Panc1 (cell line): ENCODE measurements around the gene PHRF1.

Experiments used
- TCF7L2 ChIP-seq: IDR thresholded peaks from 2 replicates; pipeline ENCODE4 v1.6.1; 2011; ENCODE audit warnings: mild to moderate bottlenecking, low read depth, low read length, inconsistent platforms
- TF ChIP-seq, protein P1 (sequence below), 2 experiments: IDR thresholded peaks; 2 replicates each; pipeline ENCODE4 v1.6.1; 2011 to 2012; ENCODE audit warnings: low read depth in 2 of 2, control low read depth in 1 of 2, low read length in 1 of 2, mild to moderate bottlenecking in 1 of 2, moderate library complexity in 1 of 2; ENCODE audit not compliant: insufficient read depth in 1 of 2
- TF ChIP-seq, protein P2 (sequence below): fragments of 450-650 bp; IDR thresholded peaks from 2 replicates; pipeline ENCODE4 v1.5.1; 2017; ENCODE audit warnings: mild to moderate bottlenecking

DNA sequence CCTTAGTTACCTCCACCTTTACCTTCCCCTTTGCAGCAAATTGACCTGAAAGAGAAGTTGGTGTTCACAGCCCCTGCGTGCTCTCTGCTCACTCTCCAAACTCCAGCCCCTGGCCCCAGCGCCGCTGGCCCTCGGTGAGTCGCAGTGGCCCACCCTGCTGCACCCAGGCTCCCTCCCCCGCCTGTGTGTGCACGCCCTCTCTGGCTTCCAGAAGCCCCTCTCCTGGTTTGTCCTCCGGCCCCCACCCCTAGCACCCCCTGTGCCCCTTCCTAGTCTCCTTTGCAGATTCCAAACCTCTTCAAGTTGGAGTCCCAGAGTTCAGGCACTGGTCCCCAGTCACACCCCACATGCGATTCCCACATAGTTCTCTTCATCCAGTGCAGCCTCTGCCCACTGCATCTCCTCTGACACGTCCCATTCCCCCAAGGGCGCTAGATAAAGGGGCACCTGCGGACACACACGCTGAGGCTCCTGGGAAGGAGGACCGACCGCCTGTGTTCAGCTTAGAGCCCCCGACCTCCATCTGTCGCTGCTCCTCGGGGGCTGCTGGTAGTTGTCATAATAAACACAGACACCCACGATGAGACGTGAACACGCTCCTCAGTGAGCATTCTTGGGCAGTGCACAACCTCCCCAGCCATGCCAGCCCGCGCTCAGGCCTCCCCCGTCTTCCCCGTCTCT is 1.5 kb upstream of the PHRF1 start:
- TF ChIP-seq, protein P1, sequence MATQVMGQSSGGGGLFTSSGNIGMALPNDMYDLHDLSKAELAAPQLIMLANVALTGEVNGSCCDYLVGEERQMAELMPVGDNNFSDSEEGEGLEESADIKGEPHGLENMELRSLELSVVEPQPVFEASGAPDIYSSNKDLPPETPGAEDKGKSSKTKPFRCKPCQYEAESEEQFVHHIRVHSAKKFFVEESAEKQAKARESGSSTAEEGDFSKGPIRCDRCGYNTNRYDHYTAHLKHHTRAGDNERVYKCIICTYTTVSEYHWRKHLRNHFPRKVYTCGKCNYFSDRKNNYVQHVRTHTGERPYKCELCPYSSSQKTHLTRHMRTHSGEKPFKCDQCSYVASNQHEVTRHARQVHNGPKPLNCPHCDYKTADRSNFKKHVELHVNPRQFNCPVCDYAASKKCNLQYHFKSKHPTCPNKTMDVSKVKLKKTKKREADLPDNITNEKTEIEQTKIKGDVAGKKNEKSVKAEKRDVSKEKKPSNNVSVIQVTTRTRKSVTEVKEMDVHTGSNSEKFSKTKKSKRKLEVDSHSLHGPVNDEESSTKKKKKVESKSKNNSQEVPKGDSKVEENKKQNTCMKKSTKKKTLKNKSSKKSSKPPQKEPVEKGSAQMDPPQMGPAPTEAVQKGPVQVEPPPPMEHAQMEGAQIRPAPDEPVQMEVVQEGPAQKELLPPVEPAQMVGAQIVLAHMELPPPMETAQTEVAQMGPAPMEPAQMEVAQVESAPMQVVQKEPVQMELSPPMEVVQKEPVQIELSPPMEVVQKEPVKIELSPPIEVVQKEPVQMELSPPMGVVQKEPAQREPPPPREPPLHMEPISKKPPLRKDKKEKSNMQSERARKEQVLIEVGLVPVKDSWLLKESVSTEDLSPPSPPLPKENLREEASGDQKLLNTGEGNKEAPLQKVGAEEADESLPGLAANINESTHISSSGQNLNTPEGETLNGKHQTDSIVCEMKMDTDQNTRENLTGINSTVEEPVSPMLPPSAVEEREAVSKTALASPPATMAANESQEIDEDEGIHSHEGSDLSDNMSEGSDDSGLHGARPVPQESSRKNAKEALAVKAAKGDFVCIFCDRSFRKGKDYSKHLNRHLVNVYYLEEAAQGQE (IDR thresholded peaks at IDR 0.05; ENCODE audit: insufficient read depth in 1 of 2, low read depth in 2 of 2, low read length in 1 of 2) = no peak
- TF ChIP-seq, protein P2, sequence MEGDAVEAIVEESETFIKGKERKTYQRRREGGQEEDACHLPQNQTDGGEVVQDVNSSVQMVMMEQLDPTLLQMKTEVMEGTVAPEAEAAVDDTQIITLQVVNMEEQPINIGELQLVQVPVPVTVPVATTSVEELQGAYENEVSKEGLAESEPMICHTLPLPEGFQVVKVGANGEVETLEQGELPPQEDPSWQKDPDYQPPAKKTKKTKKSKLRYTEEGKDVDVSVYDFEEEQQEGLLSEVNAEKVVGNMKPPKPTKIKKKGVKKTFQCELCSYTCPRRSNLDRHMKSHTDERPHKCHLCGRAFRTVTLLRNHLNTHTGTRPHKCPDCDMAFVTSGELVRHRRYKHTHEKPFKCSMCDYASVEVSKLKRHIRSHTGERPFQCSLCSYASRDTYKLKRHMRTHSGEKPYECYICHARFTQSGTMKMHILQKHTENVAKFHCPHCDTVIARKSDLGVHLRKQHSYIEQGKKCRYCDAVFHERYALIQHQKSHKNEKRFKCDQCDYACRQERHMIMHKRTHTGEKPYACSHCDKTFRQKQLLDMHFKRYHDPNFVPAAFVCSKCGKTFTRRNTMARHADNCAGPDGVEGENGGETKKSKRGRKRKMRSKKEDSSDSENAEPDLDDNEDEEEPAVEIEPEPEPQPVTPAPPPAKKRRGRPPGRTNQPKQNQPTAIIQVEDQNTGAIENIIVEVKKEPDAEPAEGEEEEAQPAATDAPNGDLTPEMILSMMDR = no peak
- no peak for TF ChIP-seq TCF7L2
